Loucy (cell line): Measurements from ENCODE around the gene KANK2.

Experiments used
- H2AFZ ChIP-seq: fragments of 200-600 bp; sonication (generic); 2 replicates; pipeline ENCODE4 v1.6.0; 2016; ENCODE audit warnings: antibody characterized with exemption, mild to moderate bottlenecking, low read length, moderate library complexity
- H3F3A ChIP-seq: fragments of 200-600 bp; 2 replicates; pipeline ENCODE4 v1.6.0; 2016; ENCODE audit warnings: antibody characterized with exemption, low read depth, mild to moderate bottlenecking
- H3K27me3 ChIP-seq: fragments of 200-600 bp; sonication (generic); 2 replicates; pipeline ENCODE4 v1.6.1; 2014; ENCODE audit warnings: low read length, mild to moderate bottlenecking; ENCODE audit not compliant: insufficient read depth, poor library complexity, severe bottlenecking
- H3K36me3 ChIP-seq: fragments of 200-600 bp; sonication (generic); 2 replicates; pipeline ENCODE4 v1.6.1; 2016; ENCODE audit warnings: low read length; ENCODE audit not compliant: insufficient read depth
- H3K4me1 ChIP-seq: fragments of 200-600 bp; sonication (generic); 2 replicates; pipeline ENCODE4 v1.5.1; 2014; ENCODE audit warnings: low read length, mild to moderate bottlenecking; ENCODE audit not compliant: insufficient read depth, poor library complexity, severe bottlenecking
- H3K4me2 ChIP-seq: fragments of 200-600 bp; sonication (generic); 2 replicates; pipeline ENCODE4 v1.6.0; 2014; ENCODE audit warnings: antibody characterized with exemption, low read length, low read depth, mild to moderate bottlenecking; ENCODE audit not compliant: poor library complexity, severe bottlenecking
- H3K4me3 ChIP-seq: fragments of 200-600 bp; sonication (generic); 2 replicates; pipeline ENCODE4 v1.5.1; 2014; ENCODE audit warnings: low read length, mild to moderate bottlenecking, mixed read lengths; ENCODE audit not compliant: poor library complexity, severe bottlenecking
- H3K79me2 ChIP-seq: fragments of 200-600 bp; sonication (generic); 2 replicates; pipeline ENCODE4 v1.6.1; 2014; ENCODE audit warnings: low read length; ENCODE audit not compliant: insufficient read depth
- H3K9ac ChIP-seq: fragments of 200-600 bp; sonication (generic); 2 replicates; pipeline ENCODE4 v1.6.0; 2014; ENCODE audit warnings: mild to moderate bottlenecking, low read depth, low read length, moderate library complexity; ENCODE audit not compliant: poor library complexity, severe bottlenecking
- H3K9me2 ChIP-seq: fragments of 200-600 bp; sonication (generic); replicated peaks from 2 replicates; pipeline ENCODE4 v1.6.1; 2016; ENCODE audit warnings: low read depth, low read length, mixed read lengths
- H3K9me3 ChIP-seq: fragments of 200-600 bp; sonication (generic); 2 replicates; pipeline ENCODE4 v1.6.1; 2014; ENCODE audit warnings: mild to moderate bottlenecking, antibody characterized with exemption, low read length, low read depth; ENCODE audit not compliant: insufficient read depth
- H4K20me1 ChIP-seq: fragments of 200-600 bp; sonication (generic); 2 replicates; pipeline ENCODE4 v1.6.0; 2014; ENCODE audit warnings: antibody characterized with exemption, low read length, mild to moderate bottlenecking; ENCODE audit not compliant: insufficient read depth, poor library complexity, severe bottlenecking
- EZH2phosphoT487 ChIP-seq: fragments of 200-600 bp; IDR thresholded peaks from 2 replicates; pipeline ENCODE4 v1.6.1; 2018; ENCODE audit warnings: antibody characterized with exemption, mild to moderate bottlenecking, moderate library complexity, borderline replicate concordance
- TF ChIP-seq, protein P1 (sequence below): fragments of 200-600 bp; sonication (generic); conservative IDR thresholded peaks from 2 replicates; pipeline ENCODE4 v1.5.1; 2014; ENCODE audit warnings: mild to moderate bottlenecking, antibody characterized with exemption, low read length

KANK2 gene

DNA sequence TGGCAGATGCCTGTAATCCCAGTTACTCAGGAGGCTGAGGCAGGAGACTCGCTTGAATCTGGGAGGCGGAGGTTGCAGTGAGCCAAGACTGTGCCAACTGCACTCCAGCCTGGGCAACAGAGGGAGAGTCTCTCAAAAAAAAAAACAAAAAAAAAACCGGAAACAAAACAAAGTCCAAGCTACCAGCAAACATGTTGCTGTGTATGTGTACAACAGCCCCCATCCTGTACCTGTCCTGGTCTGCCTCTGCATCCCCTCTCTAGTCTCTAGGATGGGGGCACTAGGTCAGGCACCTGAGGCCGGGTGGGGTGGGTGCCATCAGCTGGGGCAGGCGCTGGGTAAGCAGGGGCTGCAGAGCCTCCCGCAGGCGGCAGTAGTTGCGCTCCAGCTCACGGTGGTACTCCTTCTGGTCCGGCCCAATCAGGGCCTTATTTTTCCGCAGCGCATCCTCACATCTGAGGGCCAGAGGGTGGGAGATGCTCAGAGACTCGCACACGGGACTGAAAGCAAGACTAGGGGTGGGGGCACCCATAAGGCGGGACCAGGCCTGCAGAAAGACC, 2.8 kb upstream of the KANK2 start:
- H3F3A ChIP-seq: no peaks in the 10 kb centered on the region
- H3K4me1 ChIP-seq: peaks cover 4% of the 10 kb centered on the region
- H2AFZ ChIP-seq: no peak overlapping the region
- H3K9ac ChIP-seq: no peak overlapping the region
- no peak overlapping the region for H3K4me2 ChIP-seq
- no peaks in the 10 kb centered on the region for H3K36me3 ChIP-seq
- no peaks in the 10 kb centered on the region for H3K9me3 ChIP-seq
- no peaks in the 10 kb centered on the region for H3K79me2 ChIP-seq
- TF ChIP-seq, protein P1, sequence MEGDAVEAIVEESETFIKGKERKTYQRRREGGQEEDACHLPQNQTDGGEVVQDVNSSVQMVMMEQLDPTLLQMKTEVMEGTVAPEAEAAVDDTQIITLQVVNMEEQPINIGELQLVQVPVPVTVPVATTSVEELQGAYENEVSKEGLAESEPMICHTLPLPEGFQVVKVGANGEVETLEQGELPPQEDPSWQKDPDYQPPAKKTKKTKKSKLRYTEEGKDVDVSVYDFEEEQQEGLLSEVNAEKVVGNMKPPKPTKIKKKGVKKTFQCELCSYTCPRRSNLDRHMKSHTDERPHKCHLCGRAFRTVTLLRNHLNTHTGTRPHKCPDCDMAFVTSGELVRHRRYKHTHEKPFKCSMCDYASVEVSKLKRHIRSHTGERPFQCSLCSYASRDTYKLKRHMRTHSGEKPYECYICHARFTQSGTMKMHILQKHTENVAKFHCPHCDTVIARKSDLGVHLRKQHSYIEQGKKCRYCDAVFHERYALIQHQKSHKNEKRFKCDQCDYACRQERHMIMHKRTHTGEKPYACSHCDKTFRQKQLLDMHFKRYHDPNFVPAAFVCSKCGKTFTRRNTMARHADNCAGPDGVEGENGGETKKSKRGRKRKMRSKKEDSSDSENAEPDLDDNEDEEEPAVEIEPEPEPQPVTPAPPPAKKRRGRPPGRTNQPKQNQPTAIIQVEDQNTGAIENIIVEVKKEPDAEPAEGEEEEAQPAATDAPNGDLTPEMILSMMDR: no peak
- no peak for TF ChIP-seq EZH2phosphoT487
- no peaks in the 10 kb centered on the region for H4K20me1 ChIP-seq
- H3K27me3 ChIP-seq: no peaks in the 10 kb centered on the region
- H3K4me3 ChIP-seq: no peak overlapping the region
- H3K9me2 ChIP-seq: no peaks in the 10 kb centered on the region

DNA sequence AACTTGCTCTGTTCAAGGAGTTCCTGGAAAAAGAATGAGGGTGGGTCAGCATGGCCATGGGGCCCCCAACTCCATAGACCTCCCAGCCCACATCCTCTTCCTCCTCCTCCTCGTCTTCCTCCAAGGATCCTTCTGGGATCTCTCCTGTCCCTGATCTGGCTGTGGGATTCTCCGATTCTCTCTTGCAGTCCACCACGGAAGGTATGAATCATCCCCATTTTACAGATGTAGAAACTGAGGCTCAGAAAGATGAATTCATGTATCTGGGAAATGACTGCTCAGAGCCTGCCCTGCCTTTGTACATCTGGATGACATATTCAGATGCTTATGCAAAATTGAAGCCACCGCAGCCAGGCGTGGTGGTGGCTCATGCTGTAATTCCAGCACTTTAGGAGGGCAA, 2.2 kb upstream of the KANK2 start:
- H3K27me3 ChIP-seq: no peaks in the 10 kb centered on the region
- H2AFZ ChIP-seq: no peak overlapping the region
- no peaks in the 10 kb centered on the region for H3K36me3 ChIP-seq
- TF ChIP-seq, protein P1: no peak
- H3K4me1 ChIP-seq: peaks cover 4% of the 10 kb centered on the region
- H3K9me2 ChIP-seq: no peaks in the 10 kb centered on the region
- no peaks in the 10 kb centered on the region for H3K9me3 ChIP-seq
- no peak overlapping the region for H3K4me2 ChIP-seq
- H3K4me3 ChIP-seq: no peak overlapping the region
- H3F3A ChIP-seq: no peaks in the 10 kb centered on the region
- no peaks in the 10 kb centered on the region for H3K79me2 ChIP-seq
- no peaks in the 10 kb centered on the region for H4K20me1 ChIP-seq
- no peak overlapping the region for H3K9ac ChIP-seq

DNA sequence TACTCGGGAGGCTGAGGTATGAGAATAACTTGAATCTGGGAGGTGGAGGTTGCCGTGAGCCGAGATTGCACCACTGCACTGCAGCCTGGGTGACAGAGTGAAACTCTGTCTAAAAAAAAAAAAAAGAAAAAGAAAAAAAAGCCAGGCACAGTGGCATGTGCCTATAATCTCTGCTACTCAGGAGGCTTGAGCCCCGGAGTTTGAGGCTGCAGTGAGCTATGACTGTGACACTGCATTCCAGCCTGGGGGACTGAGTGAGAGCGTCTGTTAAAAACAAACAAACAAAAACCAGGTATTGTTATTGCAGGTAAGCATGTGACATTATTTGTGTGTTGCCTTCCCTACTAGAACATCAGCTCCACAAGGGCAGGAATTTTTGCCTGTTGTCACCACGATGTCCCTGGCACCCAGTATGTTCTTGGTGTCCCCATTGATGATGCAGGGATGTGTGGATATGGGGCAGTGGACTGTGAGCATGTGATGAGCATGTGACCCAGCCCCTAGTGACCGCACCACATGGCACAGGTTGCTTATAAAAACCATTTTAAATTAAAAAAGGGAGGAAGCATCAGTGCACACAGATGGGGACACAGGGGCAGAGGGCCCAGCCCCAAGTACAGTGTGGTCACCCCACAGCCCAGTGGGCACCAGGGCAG, 1.6 kb upstream of the KANK2 start:
- H3K4me1 ChIP-seq: peaks cover 4% of the 10 kb centered on the region

More for the DNA sequence above, 1.6 kb upstream of the KANK2 start:
- Histone ChIP-seq H3K27me3 (no peaks in the 10 kb centered on the region), H3K4me3 (no peak overlapping the region), H3K4me2 (no peak overlapping the region), H3K9me3 (no peaks in the 10 kb centered on the region), H2AFZ (no peak overlapping the region), H3K36me3 (no peaks in the 10 kb centered on the region), H3F3A (no peaks in the 10 kb centered on the region), H3K79me2 (no peaks in the 10 kb centered on the region), H3K9me2 (no peaks in the 10 kb centered on the region), H3K9ac (no peak overlapping the region), H4K20me1 (no peaks in the 10 kb centered on the region)
- TF ChIP-seq EZH2phosphoT487: no peak
- TF ChIP-seq, protein P1: no peak
